ENCODE results near the gene PPWD1.

The PPWD1 gene

GRCh38 chr5:65624025-65624570 is 61.0 kb downstream of the PPWD1 start, which contains the start of gene TRIM23:
Gene TRIM23 (minus strand): TSS chr5:65624333. CDS start chr5:65624274, 59 bp downstream.
- DNase-seq (ENCODE audit: low read depth): peak; percentile 87

- DNase-seq (ENCODE audit: low read depth): peak; percentile 73
Observed at GRCh38 chr5:65624571-65625555, 61.8 kb downstream of the PPWD1 start, which contains the start of the genes SHLD3 and TRAPPC13. Gene SHLD3 (plus strand): TSS chr5:65625027. CDS start chr5:65629588, 4,561 bp downstream. Gene TRAPPC13 (plus strand): TSS chr5:65625027. CDS start chr5:65625061, 34 bp downstream.

GRCh38 chr5:65625743-65626142 is 62.6 kb downstream of the PPWD1 start:
- DNase-seq (ENCODE audit: low read depth): no peak

GRCh38 chr5:65630981-65631380 is 67.9 kb downstream of the PPWD1 start:
- DNase-seq (ENCODE audit: low read depth): no peak

All from GM04504 (cell line).